ENCODE results near the gene KRTAP12-3.

DNA sequence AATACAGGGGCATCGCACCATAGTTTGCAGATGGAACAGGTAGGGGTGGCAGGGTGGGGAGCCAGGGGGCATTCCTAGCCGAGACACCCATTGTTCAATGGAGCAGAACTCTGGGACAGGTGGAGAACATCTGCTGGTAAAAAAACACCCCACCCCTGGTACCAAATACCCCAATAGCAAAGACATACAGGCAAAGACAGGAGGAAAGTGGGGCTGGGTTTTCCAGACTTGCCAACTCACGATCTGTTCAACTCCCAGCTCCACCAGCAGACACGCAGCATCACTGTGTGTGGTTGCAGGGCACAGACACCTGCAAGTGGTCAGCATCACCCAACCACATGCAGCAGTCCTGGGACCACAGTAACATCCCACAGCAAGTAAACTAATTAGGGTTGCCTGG, 46.2 kb upstream of the KRTAP12-3 start:
- TF ChIP-seq YY1 (IDR thresholded peaks at IDR 0.05; ENCODE audit: low read depth) (no peak), GABPA (IDR thresholded peaks at IDR 0.05; ENCODE audit: low read depth) (no peak), EP300 (IDR thresholded peaks at IDR 0.05; ENCODE audit: borderline replicate concordance in 1 of 2, low read depth in 1 of 2, low read length in 1 of 2) (no peak), TCF12 (IDR thresholded peaks at IDR 0.05) (no peak), FOSL2 (IDR thresholded peaks at IDR 0.05; ENCODE audit: borderline replicate concordance, low read depth) (no peak), RFX5 (IDR thresholded peaks at IDR 0.05; ENCODE audit: low read length) (no peak), EZH2phosphoT487 (IDR thresholded peaks at IDR 0.05; ENCODE audit: borderline replicate concordance, low read depth) (no peak), SIN3A (IDR thresholded peaks at IDR 0.05; ENCODE audit: borderline replicate concordance, low read depth, low read length) (no peak)
- TF ChIP-seq, protein P1, sequence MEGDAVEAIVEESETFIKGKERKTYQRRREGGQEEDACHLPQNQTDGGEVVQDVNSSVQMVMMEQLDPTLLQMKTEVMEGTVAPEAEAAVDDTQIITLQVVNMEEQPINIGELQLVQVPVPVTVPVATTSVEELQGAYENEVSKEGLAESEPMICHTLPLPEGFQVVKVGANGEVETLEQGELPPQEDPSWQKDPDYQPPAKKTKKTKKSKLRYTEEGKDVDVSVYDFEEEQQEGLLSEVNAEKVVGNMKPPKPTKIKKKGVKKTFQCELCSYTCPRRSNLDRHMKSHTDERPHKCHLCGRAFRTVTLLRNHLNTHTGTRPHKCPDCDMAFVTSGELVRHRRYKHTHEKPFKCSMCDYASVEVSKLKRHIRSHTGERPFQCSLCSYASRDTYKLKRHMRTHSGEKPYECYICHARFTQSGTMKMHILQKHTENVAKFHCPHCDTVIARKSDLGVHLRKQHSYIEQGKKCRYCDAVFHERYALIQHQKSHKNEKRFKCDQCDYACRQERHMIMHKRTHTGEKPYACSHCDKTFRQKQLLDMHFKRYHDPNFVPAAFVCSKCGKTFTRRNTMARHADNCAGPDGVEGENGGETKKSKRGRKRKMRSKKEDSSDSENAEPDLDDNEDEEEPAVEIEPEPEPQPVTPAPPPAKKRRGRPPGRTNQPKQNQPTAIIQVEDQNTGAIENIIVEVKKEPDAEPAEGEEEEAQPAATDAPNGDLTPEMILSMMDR (IDR thresholded peaks at IDR 0.05) = no peak
- TF ChIP-seq, protein P2, sequence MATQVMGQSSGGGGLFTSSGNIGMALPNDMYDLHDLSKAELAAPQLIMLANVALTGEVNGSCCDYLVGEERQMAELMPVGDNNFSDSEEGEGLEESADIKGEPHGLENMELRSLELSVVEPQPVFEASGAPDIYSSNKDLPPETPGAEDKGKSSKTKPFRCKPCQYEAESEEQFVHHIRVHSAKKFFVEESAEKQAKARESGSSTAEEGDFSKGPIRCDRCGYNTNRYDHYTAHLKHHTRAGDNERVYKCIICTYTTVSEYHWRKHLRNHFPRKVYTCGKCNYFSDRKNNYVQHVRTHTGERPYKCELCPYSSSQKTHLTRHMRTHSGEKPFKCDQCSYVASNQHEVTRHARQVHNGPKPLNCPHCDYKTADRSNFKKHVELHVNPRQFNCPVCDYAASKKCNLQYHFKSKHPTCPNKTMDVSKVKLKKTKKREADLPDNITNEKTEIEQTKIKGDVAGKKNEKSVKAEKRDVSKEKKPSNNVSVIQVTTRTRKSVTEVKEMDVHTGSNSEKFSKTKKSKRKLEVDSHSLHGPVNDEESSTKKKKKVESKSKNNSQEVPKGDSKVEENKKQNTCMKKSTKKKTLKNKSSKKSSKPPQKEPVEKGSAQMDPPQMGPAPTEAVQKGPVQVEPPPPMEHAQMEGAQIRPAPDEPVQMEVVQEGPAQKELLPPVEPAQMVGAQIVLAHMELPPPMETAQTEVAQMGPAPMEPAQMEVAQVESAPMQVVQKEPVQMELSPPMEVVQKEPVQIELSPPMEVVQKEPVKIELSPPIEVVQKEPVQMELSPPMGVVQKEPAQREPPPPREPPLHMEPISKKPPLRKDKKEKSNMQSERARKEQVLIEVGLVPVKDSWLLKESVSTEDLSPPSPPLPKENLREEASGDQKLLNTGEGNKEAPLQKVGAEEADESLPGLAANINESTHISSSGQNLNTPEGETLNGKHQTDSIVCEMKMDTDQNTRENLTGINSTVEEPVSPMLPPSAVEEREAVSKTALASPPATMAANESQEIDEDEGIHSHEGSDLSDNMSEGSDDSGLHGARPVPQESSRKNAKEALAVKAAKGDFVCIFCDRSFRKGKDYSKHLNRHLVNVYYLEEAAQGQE (IDR thresholded peaks at IDR 0.05; ENCODE audit: low read depth, low read length) = no peak
- TF ChIP-seq, protein P3, sequence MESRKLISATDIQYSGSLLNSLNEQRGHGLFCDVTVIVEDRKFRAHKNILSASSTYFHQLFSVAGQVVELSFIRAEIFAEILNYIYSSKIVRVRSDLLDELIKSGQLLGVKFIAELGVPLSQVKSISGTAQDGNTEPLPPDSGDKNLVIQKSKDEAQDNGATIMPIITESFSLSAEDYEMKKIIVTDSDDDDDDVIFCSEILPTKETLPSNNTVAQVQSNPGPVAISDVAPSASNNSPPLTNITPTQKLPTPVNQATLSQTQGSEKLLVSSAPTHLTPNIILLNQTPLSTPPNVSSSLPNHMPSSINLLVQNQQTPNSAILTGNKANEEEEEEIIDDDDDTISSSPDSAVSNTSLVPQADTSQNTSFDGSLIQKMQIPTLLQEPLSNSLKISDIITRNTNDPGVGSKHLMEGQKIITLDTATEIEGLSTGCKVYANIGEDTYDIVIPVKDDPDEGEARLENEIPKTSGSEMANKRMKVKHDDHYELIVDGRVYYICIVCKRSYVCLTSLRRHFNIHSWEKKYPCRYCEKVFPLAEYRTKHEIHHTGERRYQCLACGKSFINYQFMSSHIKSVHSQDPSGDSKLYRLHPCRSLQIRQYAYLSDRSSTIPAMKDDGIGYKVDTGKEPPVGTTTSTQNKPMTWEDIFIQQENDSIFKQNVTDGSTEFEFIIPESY (IDR thresholded peaks at IDR 0.05; ENCODE audit: borderline replicate concordance, low read depth) = no peak

All from SK-N-SH (cell line).